Neural progenitor cell (in vitro differentiated cells): Measurements from ENCODE around the gene UBAP2.

Source experiments
- CTCF ChIP-seq: fragments of 200-600 bp; sonication (generic); IDR thresholded peaks from 2 replicates; pipeline ENCODE4 v1.5.1; 2017; ENCODE audit warnings: antibody characterized with exemption, mild to moderate bottlenecking
- EZH2 ChIP-seq: fragments of 200-600 bp; sonication (generic); IDR thresholded peaks from 2 replicates; pipeline ENCODE4 v1.6.1; 2017; ENCODE audit warnings: antibody characterized with exemption, mild to moderate bottlenecking, moderate library complexity
- EZH2phosphoT487 ChIP-seq: fragments of 200-600 bp; sonication (generic); IDR thresholded peaks from 2 replicates; pipeline ENCODE4 v1.6.1; 2017; ENCODE audit warnings: antibody characterized with exemption

- TF ChIP-seq CTCF: no peak
- TF ChIP-seq EZH2: no peak
- TF ChIP-seq EZH2phosphoT487: no peak
Observed at GRCh38 chr9:33927694-33928093, 121.0 kb downstream of the UBAP2 start.
